Astrocyte (in vitro differentiated cells and primary cell): Measurements from ENCODE around the gene IP6K3. TPM values are rescaled to one million over a fixed set of nuclear protein-coding genes. Genes with fewer than 3 reads are reported as not detected.

Experiments used
- DNase-seq: peaks from one replicate; pipeline ENCODE4 v3.0.0-alpha.2; 2010; ENCODE audit warnings: low read depth
- FAIRE-seq: peaks from 2 replicates; lab custom pipeline; 2011; peaks lifted over from hg19 to GRCh38; lab: Jason Lieb, UNC
- H2AFZ ChIP-seq: 2 replicates; pipeline ENCODE4 v1.6.0; 2012; ENCODE audit warnings: low read depth, low read length, inconsistent platforms
- H3K27ac ChIP-seq: 2 replicates; pipeline ENCODE4 v1.5.1; 2011; ENCODE audit warnings: low read depth, low read length, inconsistent platforms
- H3K27me3 ChIP-seq: 2 replicates; pipeline ENCODE4 v1.6.0; 2011; ENCODE audit warnings: low read length, inconsistent platforms; ENCODE audit not compliant: insufficient read depth
- H3K36me3 ChIP-seq: 2 replicates; pipeline ENCODE4 v1.5.1; 2011; ENCODE audit warnings: low read length, inconsistent platforms; ENCODE audit not compliant: insufficient read depth
- H3K4me1 ChIP-seq: 2 replicates; pipeline ENCODE4 v1.5.1; 2011; ENCODE audit warnings: low read length, inconsistent platforms; ENCODE audit not compliant: insufficient read depth
- H3K4me2 ChIP-seq: 2 replicates; pipeline ENCODE4 v1.6.0; 2012; ENCODE audit warnings: low read length, inconsistent platforms
- H3K4me3 ChIP-seq: 2 replicates; pipeline ENCODE4 v1.5.1; 2011; ENCODE audit warnings: low read depth, mild to moderate bottlenecking, low read length, inconsistent platforms; ENCODE audit not compliant: insufficient read depth
- H3K79me2 ChIP-seq: 2 replicates; pipeline ENCODE4 v1.6.0; 2012; ENCODE audit warnings: mild to moderate bottlenecking, low read length, inconsistent platforms; ENCODE audit not compliant: insufficient read depth
- H3K9ac ChIP-seq: 2 replicates; pipeline ENCODE4 v1.6.0; 2012; ENCODE audit warnings: mild to moderate bottlenecking, low read length, inconsistent platforms
- H3K9me3 ChIP-seq: 2 replicates; pipeline ENCODE4 v1.5.1; 2012; ENCODE audit warnings: low read depth, mild to moderate bottlenecking, low read length, inconsistent platforms; ENCODE audit not compliant: insufficient read depth
- H4K20me1 ChIP-seq: 2 replicates; pipeline ENCODE4 v1.6.0; 2012; ENCODE audit warnings: low read length, inconsistent platforms; ENCODE audit not compliant: insufficient read depth
- H3K27ac Mint-ChIP-seq: one replicate; pipeline ENCODE4 v1.8.0; 2021; ENCODE audit warnings: mild to moderate bottlenecking, mixed read lengths; ENCODE audit not compliant: unreplicated experiment
- H3K27me3 Mint-ChIP-seq: one replicate; pipeline ENCODE4 v1.8.0; 2021; ENCODE audit warnings: low read depth, mixed read lengths; ENCODE audit not compliant: unreplicated experiment
- H3K36me3 Mint-ChIP-seq: one replicate; pipeline ENCODE4 v1.8.0; 2021; ENCODE audit warnings: low read depth, mixed read lengths; ENCODE audit not compliant: unreplicated experiment
- H3K4me1 Mint-ChIP-seq: one replicate; pipeline ENCODE4 v1.8.0; 2021; ENCODE audit warnings: low read depth, mixed read lengths; ENCODE audit not compliant: unreplicated experiment
- H3K4me3 Mint-ChIP-seq: one replicate; pipeline ENCODE4 v1.8.0; 2021; ENCODE audit warnings: mild to moderate bottlenecking, moderate library complexity, mixed read lengths; ENCODE audit not compliant: unreplicated experiment
- H3K9me3 Mint-ChIP-seq: one replicate; pipeline ENCODE4 v1.8.0; 2021; ENCODE audit warnings: mild to moderate bottlenecking, mixed read lengths; ENCODE audit not compliant: unreplicated experiment
- CTCF ChIP-seq: IDR thresholded peaks from 2 replicates; pipeline ENCODE4 v1.5.1; 2011; ENCODE audit warnings: low read depth, mild to moderate bottlenecking, inconsistent platforms, low read length, moderate library complexity; ENCODE audit not compliant: insufficient read depth
- EZH2 ChIP-seq: IDR thresholded peaks from 2 replicates; pipeline ENCODE4 v1.6.1; 2012; ENCODE audit warnings: mild to moderate bottlenecking, low read length, inconsistent platforms; ENCODE audit not compliant: insufficient read depth
- total RNA-seq: library from RNA; stranded (reverse); gene quantifications from 2 replicates; pipeline ENCODE4 v1.2.1, GENCODE V29; 2021

The IP6K3 gene
- total RNA-seq, 1 donor from 2014 or later: 4.6 TPM

- no peaks in the 10 kb centered on the region for H3K79me2 ChIP-seq
- peaks cover 9% of the 10 kb centered on the region for H4K20me1 ChIP-seq
- Mint-ChIP-seq H3K4me1 (peaks cover 38% of the 10 kb centered on the region), H3K9me3 (peaks cover 7% of the 10 kb centered on the region), H3K27me3 (peaks cover 7% of the 10 kb centered on the region), H3K4me3 (no peak overlapping the region), H3K36me3 (peaks cover 9% of the 10 kb centered on the region), H3K27ac (peak overlapping the region; percentile 92)
- H3K9me3 ChIP-seq: peaks cover 4% of the 10 kb centered on the region
- peaks cover 30% of the 10 kb centered on the region for H3K4me1 ChIP-seq
- TF ChIP-seq EZH2: no peak
- no peak for TF ChIP-seq CTCF
- FAIRE-seq (no peak), DNase-seq (no peak)
- H3K27me3 ChIP-seq: no peaks in the 10 kb centered on the region
- H3K4me2 ChIP-seq: peak overlapping the region; percentile 79
- H3K27ac ChIP-seq: peak overlapping the region; percentile 84
- no peak overlapping the region for H2AFZ ChIP-seq
- peaks cover 8% of the 10 kb centered on the region for H3K36me3 ChIP-seq
- no peak overlapping the region for H3K4me3 ChIP-seq
- peak overlapping the region; percentile 70 for H3K9ac ChIP-seq
These were observed 23.6 kb upstream of the IP6K3 start for GRCh38 chr6:33770124-33770832.

- Histone ChIP-seq H3K9me3 (peaks cover 4% of the 10 kb centered on the region), H3K4me1 (peaks cover 30% of the 10 kb centered on the region), H3K36me3 (peaks cover 2% of the 10 kb centered on the region), H3K79me2 (no peaks in the 10 kb centered on the region), H3K27ac (no peak overlapping the region), H3K4me2 (no peak overlapping the region), H2AFZ (no peak overlapping the region), H3K9ac (no peak overlapping the region), H4K20me1 (peaks cover 9% of the 10 kb centered on the region), H3K27me3 (no peaks in the 10 kb centered on the region), H3K4me3 (no peak overlapping the region)
- FAIRE-seq (no peak), DNase-seq (no peak)
- H3K4me1 Mint-ChIP-seq: peaks cover 38% of the 10 kb centered on the region
- H3K9me3 Mint-ChIP-seq: peaks cover 7% of the 10 kb centered on the region
- peaks cover 10% of the 10 kb centered on the region for H3K27me3 Mint-ChIP-seq
- H3K27ac Mint-ChIP-seq: no peak overlapping the region
- H3K36me3 Mint-ChIP-seq: peaks cover 5% of the 10 kb centered on the region
- TF ChIP-seq EZH2 (no peak), CTCF (no peak)
- H3K4me3 Mint-ChIP-seq: no peak overlapping the region
These were observed 22.6 kb upstream of the IP6K3 start for GRCh38 chr6:33769248-33769821.

- DNase-seq: peak; percentile 40
- H3K27me3 Mint-ChIP-seq: peaks cover 14% of the 10 kb centered on the region
- Histone ChIP-seq H3K9ac (no peak overlapping the region), H3K4me2 (peak overlapping the region; percentile 59), H3K36me3 (peaks cover 2% of the 10 kb centered on the region), H3K27me3 (no peaks in the 10 kb centered on the region), H3K79me2 (no peaks in the 10 kb centered on the region), H3K4me3 (no peak overlapping the region), H3K27ac (no peak overlapping the region), H3K4me1 (peaks cover 30% of the 10 kb centered on the region), H2AFZ (no peak overlapping the region), H4K20me1 (peaks cover 9% of the 10 kb centered on the region), H3K9me3 (peaks cover 4% of the 10 kb centered on the region)
- peaks cover 5% of the 10 kb centered on the region for H3K36me3 Mint-ChIP-seq
- peaks cover 38% of the 10 kb centered on the region for H3K4me1 Mint-ChIP-seq
- peak; percentile 37 for FAIRE-seq
- peak overlapping the region; percentile 69 for H3K27ac Mint-ChIP-seq
- H3K9me3 Mint-ChIP-seq: peaks cover 7% of the 10 kb centered on the region
- peak overlapping the region; percentile 34 for H3K4me3 Mint-ChIP-seq
- TF ChIP-seq CTCF: peak; percentile 76
- no peak for TF ChIP-seq EZH2
These were observed 22.0 kb upstream of the IP6K3 start for GRCh38 chr6:33768644-33769120.
